ENCODE measurements around the gene LCLAT1.

LCLAT1 gene

GRCh38 chr2:30514848-30515435 is 67.9 kb downstream of the LCLAT1 start:
- DNase-seq (ENCODE audit: low read depth) = no peak

- DNase-seq (ENCODE audit: low read depth) = no peak
Measured at GRCh38 chr2:30516166-30516565, 69.1 kb downstream of the LCLAT1 start.

- DNase-seq (ENCODE audit: low read depth) = no peak
Measured at GRCh38 chr2:30519796-30520195, 72.8 kb downstream of the LCLAT1 start.

GRCh38 chr2:30522421-30522820 is 75.4 kb downstream of the LCLAT1 start:
- DNase-seq (ENCODE audit: low read depth) = no peak

GRCh38 chr2:30527411-30527810 is 80.4 kb downstream of the LCLAT1 start:
- DNase-seq (ENCODE audit: low read depth) = no peak

- no peak for DNase-seq (ENCODE audit: low read depth)
Measured at GRCh38 chr2:30527859-30528258, 80.8 kb downstream of the LCLAT1 start.

GRCh38 chr2:30530346-30530745 is 83.3 kb downstream of the LCLAT1 start:
- DNase-seq (ENCODE audit: low read depth) = no peak

GRCh38 chr2:30541680-30542079 is 94.6 kb downstream of the LCLAT1 start:
- DNase-seq (ENCODE audit: low read depth) = no peak

- no peak for DNase-seq (ENCODE audit: low read depth)
Measured at GRCh38 chr2:30545875-30546274, 98.8 kb downstream of the LCLAT1 start.

GRCh38 chr2:30548386-30548785 is 101.3 kb downstream of the LCLAT1 start:
- DNase-seq (ENCODE audit: low read depth) = no peak

GRCh38 chr2:30549096-30549495 is 102.0 kb downstream of the LCLAT1 start:
- DNase-seq (ENCODE audit: low read depth) = no peak

GRCh38 chr2:30559544-30560275 is 112.7 kb downstream of the LCLAT1 start:
- DNase-seq (ENCODE audit: low read depth) = no peak

- DNase-seq (ENCODE audit: low read depth) = no peak
Measured at GRCh38 chr2:30561349-30561748, 114.3 kb downstream of the LCLAT1 start.

- DNase-seq (ENCODE audit: low read depth) = no peak
Measured at GRCh38 chr2:30565851-30566358, 118.9 kb downstream of the LCLAT1 start.

GRCh38 chr2:30566631-30567030 is 119.6 kb downstream of the LCLAT1 start:
- no peak for DNase-seq (ENCODE audit: low read depth)

- DNase-seq (ENCODE audit: low read depth) = no peak
Measured at GRCh38 chr2:30567317-30567716, 120.3 kb downstream of the LCLAT1 start.

GRCh38 chr2:30569946-30570345 is 122.9 kb downstream of the LCLAT1 start:
- DNase-seq (ENCODE audit: low read depth) = no peak

GRCh38 chr2:30577151-30577550 is 130.1 kb downstream of the LCLAT1 start:
- no peak for DNase-seq (ENCODE audit: low read depth)

- DNase-seq (ENCODE audit: low read depth) = no peak
Measured at GRCh38 chr2:30580391-30580790, 133.3 kb downstream of the LCLAT1 start.

GRCh38 chr2:30582521-30582920 is 135.5 kb downstream of the LCLAT1 start:
- no peak for DNase-seq (ENCODE audit: low read depth)

GRCh38 chr2:30583204-30583749 is 136.2 kb downstream of the LCLAT1 start:
- no peak for DNase-seq (ENCODE audit: low read depth)

GRCh38 chr2:30584116-30584515 is 137.1 kb downstream of the LCLAT1 start:
- no peak for DNase-seq (ENCODE audit: low read depth)

GRCh38 chr2:30588994-30589393 is 141.9 kb downstream of the LCLAT1 start:
- DNase-seq (ENCODE audit: low read depth) = no peak

Data from activated T-cell treated with anti-CD3 and anti-CD28 coated beads for 48 hours (primary cell).